Epithelial cell of esophagus (primary cell): ENCODE measurements around the gene SPRED2.

Experiments
- DNase-seq: peaks from one replicate; pipeline ENCODE4 v3.0.0; 2010; ENCODE audit warnings: low read depth
- H3K4me3 ChIP-seq: 2 replicates; pipeline ENCODE4 v1.5.1; 2011; ENCODE audit warnings: mild to moderate bottlenecking, low read length, control low read depth
- CTCF ChIP-seq: IDR thresholded peaks from 2 replicates; pipeline ENCODE4 v1.5.1; 2011; ENCODE audit warnings: low read depth, mild to moderate bottlenecking, low read length, control low read depth, inconsistent platforms; ENCODE audit not compliant: insufficient read depth; ENCODE audit errors: missing control alignments

The SPRED2 gene

GRCh38 chr2:65369980-65370379, 62.4 kb downstream of the SPRED2 start:
- no peak for DNase-seq
- no peak overlapping the region for H3K4me3 ChIP-seq
- no peak for TF ChIP-seq CTCF

- DNase-seq, result no peak
- TF ChIP-seq CTCF, result no peak
- H3K4me3 ChIP-seq, result no peak overlapping the region
Measured at GRCh38 chr2:65369574-65369973, 62.8 kb downstream of the SPRED2 start.

GRCh38 chr2:65368468-65368867, 63.9 kb downstream of the SPRED2 start:
- H3K4me3 ChIP-seq, result no peak overlapping the region
- no peak for TF ChIP-seq CTCF
- DNase-seq, result no peak

GRCh38 chr2:65367524-65367923, 64.9 kb downstream of the SPRED2 start:
- no peak for TF ChIP-seq CTCF
- no peak overlapping the region for H3K4me3 ChIP-seq
- peak; percentile 99 for DNase-seq

- TF ChIP-seq CTCF, result no peak
- H3K4me3 ChIP-seq, result peak overlapping the region; percentile 21
- DNase-seq, result peak; percentile 98
Measured at GRCh38 chr2:65366595-65367125, 65.7 kb downstream of the SPRED2 start.

- DNase-seq, result no peak
- no peak overlapping the region for H3K4me3 ChIP-seq
- TF ChIP-seq CTCF, result no peak
Measured at GRCh38 chr2:65364986-65365733, 67.2 kb downstream of the SPRED2 start.
